IPS-20b (cell line): ENCODE measurements around the gene CLSTN2.

ENCODE experiments used
- H3K27ac ChIP-seq: one replicate; pipeline ENCODE4 v1.5.1; 2013; ENCODE audit warnings: low read length
- H3K27me3 ChIP-seq: 2 replicates; pipeline ENCODE4 v1.6.1; 2013; ENCODE audit warnings: mild to moderate bottlenecking, low read length, inconsistent platforms; ENCODE audit not compliant: insufficient read depth
- H3K36me3 ChIP-seq: 2 replicates; pipeline ENCODE4 v1.6.1; 2013; ENCODE audit warnings: low read depth, mild to moderate bottlenecking, inconsistent platforms, low read length, moderate library complexity; ENCODE audit not compliant: insufficient read depth
- H3K4me1 ChIP-seq: 2 replicates; pipeline ENCODE4 v1.6.1; 2013; ENCODE audit warnings: mild to moderate bottlenecking, control low read depth, inconsistent platforms, low read length, moderate library complexity; ENCODE audit not compliant: insufficient read depth
- H3K4me3 ChIP-seq: 2 replicates; pipeline ENCODE4 v1.5.1; 2013; ENCODE audit warnings: mild to moderate bottlenecking, low read length, inconsistent platforms
- H3K9ac ChIP-seq: 2 replicates; pipeline ENCODE4 v1.6.1; 2013; ENCODE audit warnings: low read depth, mild to moderate bottlenecking, inconsistent platforms, low read length, moderate library complexity
- H3K9me3 ChIP-seq: 2 replicates; pipeline ENCODE4 v1.6.1; 2013; ENCODE audit warnings: mild to moderate bottlenecking, low read depth, low read length, inconsistent platforms; ENCODE audit not compliant: insufficient read depth

Gene CLSTN2

DNA sequence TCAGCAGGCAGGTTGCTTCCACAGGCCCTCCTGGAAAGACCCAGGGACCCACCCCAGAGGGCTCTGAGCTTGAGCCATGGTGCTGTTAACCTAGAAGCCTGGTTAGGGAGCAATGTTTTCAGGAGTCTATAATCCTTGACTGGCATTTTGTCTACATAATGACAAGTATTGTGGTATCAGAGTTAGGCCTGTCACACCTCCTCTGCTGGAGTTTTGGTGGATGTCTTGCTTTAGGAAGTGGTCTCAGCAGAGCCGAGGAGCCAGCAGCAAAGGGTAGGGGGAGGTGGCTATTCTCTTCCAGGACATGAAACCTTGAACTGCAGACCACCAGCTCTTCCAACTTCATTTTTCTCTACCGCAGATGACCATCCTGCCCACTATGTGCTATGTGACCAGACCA, 76.1 kb downstream of the CLSTN2 start:
- H3K4me3 ChIP-seq = no peak overlapping the region
- H3K9ac ChIP-seq = no peak overlapping the region
- H3K9me3 ChIP-seq = no peaks in the 10 kb centered on the region
- no peak overlapping the region for H3K27ac ChIP-seq
- H3K27me3 ChIP-seq = no peaks in the 10 kb centered on the region
- no peaks in the 10 kb centered on the region for H3K4me1 ChIP-seq
- H3K36me3 ChIP-seq = no peaks in the 10 kb centered on the region

DNA sequence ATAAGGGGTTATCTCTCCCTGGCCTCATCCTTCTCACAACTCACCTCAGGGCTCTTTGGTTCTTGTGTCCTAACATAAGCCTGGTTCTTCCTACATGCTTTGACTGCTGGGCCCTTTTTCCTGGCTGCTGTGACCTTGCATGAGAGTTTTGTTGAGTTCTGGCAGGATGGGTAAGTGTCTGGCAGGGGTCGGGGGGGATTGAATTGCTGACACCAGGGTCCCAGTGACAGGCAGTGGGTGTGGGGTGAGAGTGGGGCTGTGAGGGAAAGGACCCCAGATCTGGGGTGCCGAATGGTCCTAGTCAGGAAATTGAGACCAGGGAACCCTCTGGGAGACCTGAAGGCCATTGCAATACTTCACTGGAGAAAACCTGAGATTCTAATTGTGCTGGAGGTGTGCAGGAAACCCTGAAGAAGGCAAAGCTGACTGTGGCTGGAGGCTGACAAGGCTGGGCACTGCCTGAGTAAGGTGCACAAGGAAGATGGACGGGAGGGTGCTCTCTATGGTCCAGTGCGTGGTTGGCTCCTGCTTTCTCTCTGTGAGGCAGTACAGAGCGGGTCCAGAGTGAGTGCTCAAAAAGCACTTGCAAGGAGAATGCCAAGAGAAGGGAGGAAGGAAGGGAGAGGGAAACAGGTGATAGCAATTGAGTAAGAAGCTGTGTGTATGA, 76.8 kb downstream of the CLSTN2 start:
- H3K36me3 ChIP-seq = no peaks in the 10 kb centered on the region
- no peaks in the 10 kb centered on the region for H3K27me3 ChIP-seq
- H3K4me3 ChIP-seq = no peak overlapping the region
- no peak overlapping the region for H3K9ac ChIP-seq
- no peaks in the 10 kb centered on the region for H3K9me3 ChIP-seq
- no peak overlapping the region for H3K27ac ChIP-seq
- H3K4me1 ChIP-seq = no peaks in the 10 kb centered on the region

DNA sequence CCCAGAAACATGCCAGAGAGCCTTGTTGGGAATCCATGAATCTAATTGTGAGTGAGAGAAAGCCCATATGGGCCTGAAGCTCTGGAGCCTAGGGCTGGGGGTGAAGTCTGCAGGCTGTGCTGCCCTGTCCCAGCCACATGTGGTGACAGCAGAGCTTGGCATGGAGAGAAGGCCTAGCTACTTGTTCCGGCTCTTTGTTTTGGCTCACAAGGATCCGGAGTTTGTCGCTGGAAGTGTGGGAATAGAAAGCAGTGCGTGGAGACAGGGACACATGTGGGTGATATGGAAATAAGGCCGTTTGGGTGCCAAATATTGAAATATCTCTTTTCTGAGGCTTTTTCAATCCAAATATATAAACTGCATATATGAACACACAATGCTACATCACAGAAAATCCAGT, 78.2 kb downstream of the CLSTN2 start:
- Histone ChIP-seq H3K36me3 (no peaks in the 10 kb centered on the region), H3K27me3 (no peaks in the 10 kb centered on the region), H3K4me3 (no peak overlapping the region), H3K9ac (no peak overlapping the region), H3K9me3 (no peaks in the 10 kb centered on the region), H3K4me1 (no peaks in the 10 kb centered on the region), H3K27ac (no peak overlapping the region)

DNA sequence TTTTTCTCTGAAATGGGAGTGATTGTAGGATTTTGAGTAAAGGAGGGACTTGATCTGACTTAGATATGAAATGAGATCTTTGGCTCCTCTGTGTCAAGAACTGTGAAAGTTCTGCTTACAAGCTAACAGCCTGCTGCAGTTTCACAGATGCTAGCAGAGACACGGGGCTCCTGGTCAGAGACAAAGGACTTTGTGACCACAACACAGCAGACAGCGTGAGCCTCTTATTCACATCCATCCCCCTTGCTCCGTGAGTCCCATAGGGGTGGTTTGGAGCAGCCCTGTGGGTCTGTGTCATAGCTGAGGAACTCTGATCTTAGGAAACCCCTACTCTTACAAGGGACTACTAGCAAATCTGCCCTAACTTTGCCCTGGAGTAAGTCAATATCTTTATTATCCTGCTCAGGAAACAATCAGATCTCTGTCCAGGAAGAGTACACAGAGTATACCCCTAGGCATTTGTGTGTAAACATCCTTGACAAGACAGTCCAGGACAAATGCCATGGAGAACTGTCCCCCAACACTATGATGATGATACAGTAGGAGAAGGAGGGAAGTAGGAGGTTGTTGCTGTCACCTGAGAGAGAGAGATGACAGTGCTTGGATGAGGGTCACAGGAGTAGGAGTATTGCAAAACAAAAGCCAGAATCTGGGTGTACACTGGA, 80.0 kb downstream of the CLSTN2 start:
- no peaks in the 10 kb centered on the region for H3K9me3 ChIP-seq
- no peaks in the 10 kb centered on the region for H3K27me3 ChIP-seq
- no peak overlapping the region for H3K4me3 ChIP-seq
- H3K9ac ChIP-seq = no peak overlapping the region
- H3K27ac ChIP-seq = no peak overlapping the region
- no peaks in the 10 kb centered on the region for H3K4me1 ChIP-seq
- no peaks in the 10 kb centered on the region for H3K36me3 ChIP-seq

GRCh38 chr3:140015741-140016140, 80.8 kb downstream of the CLSTN2 start:
- H3K9ac ChIP-seq = no peak overlapping the region

GRCh38 chr3:140018556-140018955, 83.6 kb downstream of the CLSTN2 start:
- no peaks in the 10 kb centered on the region for H3K9me3 ChIP-seq
- H3K9ac ChIP-seq = no peak overlapping the region
- H3K4me3 ChIP-seq = no peak overlapping the region
- H3K36me3 ChIP-seq = no peaks in the 10 kb centered on the region
- no peak overlapping the region for H3K27ac ChIP-seq
- no peaks in the 10 kb centered on the region for H3K4me1 ChIP-seq
- no peaks in the 10 kb centered on the region for H3K27me3 ChIP-seq

More at GRCh38 chr3:140015741-140016140, 80.8 kb downstream of the CLSTN2 start:
- Histone ChIP-seq H3K9me3 (no peaks in the 10 kb centered on the region), H3K36me3 (no peaks in the 10 kb centered on the region), H3K4me1 (no peaks in the 10 kb centered on the region), H3K27ac (no peak overlapping the region), H3K4me3 (no peak overlapping the region), H3K27me3 (no peaks in the 10 kb centered on the region)

DNA sequence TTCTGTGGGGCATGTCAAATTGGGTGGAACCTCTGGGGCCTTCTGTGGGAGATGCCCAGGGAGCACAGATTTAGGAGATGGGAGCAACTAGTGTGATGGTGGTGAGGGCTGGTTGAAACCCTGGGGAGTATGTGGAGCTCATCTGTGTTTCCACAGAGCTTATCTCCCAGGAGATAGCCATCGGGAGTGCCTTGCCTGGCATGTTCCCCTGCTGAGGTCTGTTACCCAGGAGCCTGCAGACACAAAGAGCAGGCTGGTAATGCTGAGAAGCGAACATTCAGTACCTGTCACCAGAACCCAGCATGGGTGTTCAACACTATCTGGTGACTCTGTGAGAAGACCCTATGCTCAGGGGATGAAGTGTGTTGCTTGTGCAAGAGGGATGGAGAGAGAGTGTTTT, 85.0 kb downstream of the CLSTN2 start:
- no peaks in the 10 kb centered on the region for H3K36me3 ChIP-seq
- H3K27ac ChIP-seq = no peak overlapping the region
- no peak overlapping the region for H3K4me3 ChIP-seq
- no peak overlapping the region for H3K9ac ChIP-seq
- H3K9me3 ChIP-seq = no peaks in the 10 kb centered on the region
- no peaks in the 10 kb centered on the region for H3K4me1 ChIP-seq
- H3K27me3 ChIP-seq = no peaks in the 10 kb centered on the region

GRCh38 chr3:140020541-140020940, 85.6 kb downstream of the CLSTN2 start:
- Histone ChIP-seq H3K9me3 (no peaks in the 10 kb centered on the region), H3K9ac (no peak overlapping the region), H3K4me3 (no peak overlapping the region), H3K4me1 (no peaks in the 10 kb centered on the region), H3K36me3 (no peaks in the 10 kb centered on the region), H3K27me3 (no peaks in the 10 kb centered on the region), H3K27ac (no peak overlapping the region)

- H3K27me3 ChIP-seq = no peaks in the 10 kb centered on the region
- no peaks in the 10 kb centered on the region for H3K4me1 ChIP-seq
- H3K9me3 ChIP-seq = no peaks in the 10 kb centered on the region
- no peak overlapping the region for H3K9ac ChIP-seq
- no peak overlapping the region for H3K27ac ChIP-seq
- no peak overlapping the region for H3K4me3 ChIP-seq
- H3K36me3 ChIP-seq = no peaks in the 10 kb centered on the region
These were observed 86.3 kb downstream of the CLSTN2 start for GRCh38 chr3:140021269-140021668.

DNA sequence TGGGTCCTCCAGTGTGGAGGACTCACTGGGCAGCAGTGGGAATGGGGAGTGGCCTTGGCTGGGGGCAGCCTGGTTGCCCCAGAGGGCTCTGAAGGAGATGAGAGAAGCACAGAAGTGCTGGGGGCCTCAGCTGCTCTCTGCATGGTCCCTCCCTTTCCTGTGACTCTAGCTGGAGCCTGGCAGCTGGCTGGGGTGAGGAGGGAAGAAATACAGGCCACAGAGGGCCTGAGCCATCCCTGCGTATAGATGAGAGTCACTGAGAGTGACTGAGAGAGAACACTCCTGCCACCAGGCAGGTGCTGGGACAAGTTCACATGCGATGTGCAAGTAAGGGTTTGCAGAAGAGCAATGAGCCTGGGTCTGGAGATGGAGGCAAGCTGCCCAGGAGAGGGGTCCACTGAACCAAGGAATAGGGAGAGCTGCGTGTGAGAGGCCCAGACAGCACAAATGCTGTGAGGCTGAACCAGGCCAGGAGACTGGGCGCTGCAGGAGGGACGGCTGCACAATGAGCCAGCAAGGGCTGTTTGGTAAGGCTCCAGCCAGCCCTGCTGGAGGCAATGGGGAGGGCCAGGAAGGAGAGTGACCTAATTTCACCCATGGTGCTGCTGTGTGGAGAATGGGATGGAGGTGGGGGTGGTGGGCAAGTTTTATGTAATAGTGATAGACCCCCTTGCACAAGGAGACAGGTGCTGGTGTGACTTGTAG, 87.2 kb downstream of the CLSTN2 start:
- Histone ChIP-seq H3K4me1 (no peaks in the 10 kb centered on the region), H3K9ac (no peak overlapping the region), H3K4me3 (no peak overlapping the region), H3K27me3 (no peaks in the 10 kb centered on the region), H3K36me3 (no peaks in the 10 kb centered on the region), H3K27ac (no peak overlapping the region), H3K9me3 (no peaks in the 10 kb centered on the region)

GRCh38 chr3:140023616-140024530, 88.9 kb downstream of the CLSTN2 start:
- Histone ChIP-seq H3K27ac (no peak overlapping the region), H3K27me3 (no peaks in the 10 kb centered on the region), H3K4me1 (no peaks in the 10 kb centered on the region), H3K9ac (no peak overlapping the region), H3K9me3 (no peaks in the 10 kb centered on the region), H3K4me3 (no peak overlapping the region), H3K36me3 (no peaks in the 10 kb centered on the region)
